Measurements from ENCODE around the gene CACNG4.

GRCh38 chr17:66950886-66951604 lies 13.5 kb upstream of the CACNG4 start:
- TF ChIP-seq CTCF (conservative IDR thresholded peaks at IDR 0.05), result no peak
- no peak for TF ChIP-seq ZFX (IDR thresholded peaks at IDR 0.05)

All from C4-2B (cell line).